Panc1 (cell line): ENCODE results near the gene TMEM51. TPM values are rescaled to one million over a fixed set of nuclear protein-coding genes. Genes with fewer than 3 reads are reported as not detected.

Experiments used
- ATAC-seq: fragments of 200-7000 bp; cut with Tn5 transposase; 2 replicates; pipeline ENCODE4 v1.9.1; 2020; ENCODE audit warnings: mild to moderate bottlenecking, moderate library complexity
- BruUV-seq: library from RNA; stranded (reverse); fragments of 400-500 nt; replicated peaks from 2 replicates; lab custom pipeline; 2021; lab: Mats Ljungman, UMichigan
- CTCF ChIA-PET: fragments of 300-600 bp; sonication (Branson Sonifier 250); formaldehyde crosslinking; loops from one replicate; lab custom pipeline; 2022; ENCODE audit warnings: antibody characterized with exemption; lab: Charles Lee
- POLR2A ChIA-PET: fragments of 300-600 bp; sonication (Branson Sonifier 250); formaldehyde crosslinking; loops from one replicate; lab custom pipeline; 2022; ENCODE audit warnings: antibody characterized with exemption; lab: Charles Lee
- DNase-seq: peaks from one replicate; pipeline ENCODE4 v3.0.0-alpha.2; 2010; ENCODE audit warnings: low read depth, low spot score
- H3K27ac ChIP-seq: 2 replicates; pipeline ENCODE4 v1.5.1; 2011; ENCODE audit warnings: mild to moderate bottlenecking, low read length, inconsistent platforms
- H3K27me3 ChIP-seq: fragments of 200-500 bp; sonication (Bioruptor generic); 2 replicates; pipeline ENCODE4 v1.6.0; 2014; ENCODE audit warnings: low read length, inconsistent platforms; ENCODE audit not compliant: control insufficient read depth, insufficient read depth
- H3K36me3 ChIP-seq: fragments of 200-500 bp; sonication (Bioruptor generic); 2 replicates; pipeline ENCODE4 v1.5.1; 2014; ENCODE audit warnings: inconsistent platforms, mild to moderate bottlenecking, low read length, moderate library complexity; ENCODE audit not compliant: control insufficient read depth, insufficient read depth
- H3K4me1 ChIP-seq: 2 replicates; pipeline ENCODE4 v1.5.1; 2011; ENCODE audit warnings: inconsistent platforms, mild to moderate bottlenecking, low read length, moderate library complexity; ENCODE audit not compliant: control insufficient read depth, insufficient read depth
- H3K4me3 ChIP-seq, 2 experiments: 2 replicates each; pipeline ENCODE4 v1.5.1; 2011 to 2012; ENCODE audit warnings: low read depth in 2 of 2, low read length in 2 of 2, mild to moderate bottlenecking in 2 of 2, inconsistent platforms in 1 of 2, moderate library complexity in 1 of 2
- H3K9me3 ChIP-seq: fragments of 200-500 bp; sonication (Bioruptor generic); 2 replicates; pipeline ENCODE4 v1.5.1; 2014; ENCODE audit warnings: low read depth, mild to moderate bottlenecking, inconsistent platforms, low read length, moderate library complexity; ENCODE audit not compliant: control insufficient read depth, insufficient read depth
- POLR2AphosphoS5 ChIP-seq: IDR thresholded peaks from 2 replicates; pipeline ENCODE4 v1.6.1; 2012; ENCODE audit warnings: mild to moderate bottlenecking, low read depth, low read length, moderate library complexity
- REST ChIP-seq, 2 experiments: IDR thresholded peaks; 2 replicates each; pipeline ENCODE4 v1.6.1; 2011 to 2012; ENCODE audit warnings: low read depth in 2 of 2, control low read depth in 1 of 2, low read length in 1 of 2, mild to moderate bottlenecking in 1 of 2, moderate library complexity in 1 of 2; ENCODE audit not compliant: insufficient read depth in 1 of 2
- SIN3A ChIP-seq: IDR thresholded peaks from 2 replicates; pipeline ENCODE4 v1.6.1; 2012; ENCODE audit warnings: low read depth, mild to moderate bottlenecking, low read length, moderate library complexity, borderline replicate concordance; ENCODE audit not compliant: insufficient read depth
- TCF7L2 ChIP-seq: IDR thresholded peaks from 2 replicates; pipeline ENCODE4 v1.6.1; 2011; ENCODE audit warnings: mild to moderate bottlenecking, low read depth, low read length, inconsistent platforms
- in situ Hi-C: cut with HindIII; loops from 2 replicates; pipeline ENCODE4 v1.10.0; 2016; ENCODE audit warnings: low sequenced_read_pairs, low pct_unique_long_range_greater_than_20kb
- intact Hi-C: fragments of 100-400 bp; cut with micrococcal nuclease; formaldehyde crosslinking; loops from one replicate; pipeline ENCODE4 v1.10.0; 2022; ENCODE audit not compliant: unreplicated experiment
- total RNA-seq: library from RNA; stranded (reverse); gene quantifications from one replicate; pipeline ENCODE4 v1.2.1, GENCODE V29; 2021; ENCODE audit not compliant: unreplicated experiment
- TF ChIP-seq, protein P1 (sequence below): fragments of 450-650 bp; IDR thresholded peaks from 2 replicates; pipeline ENCODE4 v1.5.1; 2017; ENCODE audit warnings: mild to moderate bottlenecking

Gene TMEM51
- total RNA-seq, 1 experiment from 2014 or later, result 25.8 TPM

- DNase-seq, result no peak
- CTCF ChIA-PET, result interaction anchor here (0.6 kb wide), 1 partner anchor 186 kb away, joined by 3 read pairs; no protein-coding TSS in a partner anchor
- no peaks in the 10 kb centered on the region for H3K36me3 ChIP-seq
- POLR2A ChIA-PET, result no interaction called here
- no peak overlapping the region for H3K27ac ChIP-seq
- no peaks in the 10 kb centered on the region for H3K9me3 ChIP-seq
- BruUV-seq, result no TSS peak
- no peaks in the 10 kb centered on the region for H3K4me1 ChIP-seq
- ATAC-seq, result no peak
- intact Hi-C loops, result loop anchor here (2.0 to 10.0 kb wide), 2 partner anchors 65 to 143 kb away; no protein-coding TSS in a partner anchor
- in situ Hi-C loops, result no loop called here
- H3K27me3 ChIP-seq, result no peaks in the 10 kb centered on the region
- TF ChIP-seq TCF7L2 (no peak), REST (IDR thresholded peaks at IDR 0.05; ENCODE audit: insufficient read depth in 1 of 2, low read depth in 2 of 2, low read length in 1 of 2) (no peak), SIN3A (no peak), POLR2AphosphoS5 (no peak)
- TF ChIP-seq, protein P1, sequence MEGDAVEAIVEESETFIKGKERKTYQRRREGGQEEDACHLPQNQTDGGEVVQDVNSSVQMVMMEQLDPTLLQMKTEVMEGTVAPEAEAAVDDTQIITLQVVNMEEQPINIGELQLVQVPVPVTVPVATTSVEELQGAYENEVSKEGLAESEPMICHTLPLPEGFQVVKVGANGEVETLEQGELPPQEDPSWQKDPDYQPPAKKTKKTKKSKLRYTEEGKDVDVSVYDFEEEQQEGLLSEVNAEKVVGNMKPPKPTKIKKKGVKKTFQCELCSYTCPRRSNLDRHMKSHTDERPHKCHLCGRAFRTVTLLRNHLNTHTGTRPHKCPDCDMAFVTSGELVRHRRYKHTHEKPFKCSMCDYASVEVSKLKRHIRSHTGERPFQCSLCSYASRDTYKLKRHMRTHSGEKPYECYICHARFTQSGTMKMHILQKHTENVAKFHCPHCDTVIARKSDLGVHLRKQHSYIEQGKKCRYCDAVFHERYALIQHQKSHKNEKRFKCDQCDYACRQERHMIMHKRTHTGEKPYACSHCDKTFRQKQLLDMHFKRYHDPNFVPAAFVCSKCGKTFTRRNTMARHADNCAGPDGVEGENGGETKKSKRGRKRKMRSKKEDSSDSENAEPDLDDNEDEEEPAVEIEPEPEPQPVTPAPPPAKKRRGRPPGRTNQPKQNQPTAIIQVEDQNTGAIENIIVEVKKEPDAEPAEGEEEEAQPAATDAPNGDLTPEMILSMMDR, result no peak
- no peak overlapping the region for H3K4me3 ChIP-seq
Observed at GRCh38 chr1:15129944-15130343, 23.6 kb upstream of the TMEM51 start.

DNA sequence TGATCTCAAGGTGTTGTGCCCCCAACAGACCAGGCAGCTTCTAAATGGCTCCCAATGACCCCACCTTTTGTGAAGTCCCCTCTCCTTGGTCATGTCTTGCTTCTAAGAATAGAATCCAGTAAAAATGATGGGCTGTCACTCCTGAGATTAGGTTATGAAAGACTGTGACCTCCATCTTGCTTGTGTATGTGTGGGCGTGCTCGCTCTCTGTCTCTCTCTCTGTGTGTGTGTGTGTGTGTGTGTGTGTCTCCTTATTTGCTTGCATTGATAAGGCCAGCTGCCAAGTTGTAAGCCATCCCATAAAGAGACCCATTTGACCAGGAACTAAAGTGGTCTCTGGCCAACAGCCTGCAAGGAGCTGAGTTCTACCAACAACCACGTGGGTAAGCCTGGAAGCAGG lies 22.9 kb upstream of the TMEM51 start:
- ChIA-PET CTCF (no interaction called here), POLR2A (no interaction called here)
- intact Hi-C loops (no loop called here), in situ Hi-C loops (no loop called here)
- Histone ChIP-seq H3K27ac (no peak overlapping the region), H3K4me1 (no peaks in the 10 kb centered on the region), H3K4me3 (no peak overlapping the region), H3K36me3 (no peaks in the 10 kb centered on the region), H3K9me3 (no peaks in the 10 kb centered on the region), H3K27me3 (no peaks in the 10 kb centered on the region)
- no TSS peak for BruUV-seq
- DNase-seq (no peak), ATAC-seq (no peak)
- TF ChIP-seq, protein P1, result no peak
- TF ChIP-seq REST (IDR thresholded peaks at IDR 0.05; ENCODE audit: insufficient read depth in 1 of 2, low read depth in 2 of 2, low read length in 1 of 2), result no peak
- TF ChIP-seq TCF7L2, result no peak
- TF ChIP-seq SIN3A, result no peak
- no peak for TF ChIP-seq POLR2AphosphoS5
